Gastroesophageal sphincter (tissue), 3 donors: ENCODE data around the gene SERPINI2.

Experiments
- CTCF ChIP-seq, 4 experiments: fragments of 200-600 bp in 2 of 4; fragments of 450-650 bp in 2 of 4; sonication (generic) in 1 of 4; IDR thresholded peaks; one replicate each; pipeline ENCODE4 v1.5.1; 2017 to 2019; ENCODE audit warnings: antibody characterized with exemption in 4 of 4, mild to moderate bottlenecking in 2 of 4, moderate library complexity in 2 of 4
- EP300 ChIP-seq: sonication (generic); formaldehyde crosslinking; IDR thresholded peaks from one replicate; pipeline ENCODE4 v1.6.1; 2017; ENCODE audit warnings: antibody characterized with exemption, mild to moderate bottlenecking
- POLR2A ChIP-seq, 2 donors: fragments of 450-650 bp; IDR thresholded peaks; one replicate each; pipeline ENCODE4 v1.6.1; 2017; ENCODE audit warnings: antibody characterized with exemption in 2 of 2, mild to moderate bottlenecking in 2 of 2, moderate library complexity in 1 of 2
- POLR2AphosphoS5 ChIP-seq: sonication (generic); formaldehyde crosslinking; IDR thresholded peaks from one replicate; pipeline ENCODE4 v1.6.1; 2017; ENCODE audit warnings: antibody characterized with exemption

GRCh38 chr3:167469381-167469780, 4.5 kb downstream of the SERPINI2 start:
- no peak for TF ChIP-seq CTCF (IDR thresholded peaks at IDR 0.05)
- no peak for TF ChIP-seq POLR2A (IDR thresholded peaks at IDR 0.05)
- TF ChIP-seq EP300 = no peak
- no peak for TF ChIP-seq POLR2AphosphoS5
